ENCODE results near the gene CCDC138.

The CCDC138 gene

DNA sequence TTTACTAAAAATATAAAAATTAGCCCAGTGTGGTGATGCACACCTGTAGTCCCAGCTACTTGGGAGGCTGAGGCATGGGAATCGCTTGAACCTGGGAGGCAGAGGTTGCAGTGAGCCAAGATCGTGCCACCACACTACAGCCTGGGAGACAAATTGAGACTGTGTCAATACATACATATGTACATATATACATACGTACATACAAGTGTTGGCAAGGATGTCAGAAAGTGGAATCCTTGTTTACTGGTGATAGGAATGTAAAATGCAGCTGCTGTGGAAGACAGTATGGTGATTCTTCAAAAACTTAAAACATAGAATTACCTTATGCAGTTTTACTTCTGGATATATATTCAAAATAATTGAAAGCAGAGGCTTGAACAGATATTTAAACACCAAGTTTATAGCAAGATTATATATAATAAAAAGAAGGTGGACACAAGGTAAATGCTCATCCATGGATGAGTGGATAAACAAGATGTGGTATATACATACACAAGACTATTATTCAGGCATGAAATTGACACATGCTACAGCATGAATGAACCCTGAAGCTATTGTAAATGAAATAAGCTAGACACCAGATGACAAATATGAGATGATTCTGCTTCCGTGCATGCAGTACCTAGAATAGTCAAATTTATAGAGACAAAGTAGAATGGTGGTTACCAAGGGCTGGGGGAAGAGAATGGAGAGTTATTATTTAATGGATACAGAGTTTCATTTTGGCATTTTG lies 43.2 kb downstream of the CCDC138 start:
- DNase-seq (ENCODE audit: low read depth) = no peak

DNA sequence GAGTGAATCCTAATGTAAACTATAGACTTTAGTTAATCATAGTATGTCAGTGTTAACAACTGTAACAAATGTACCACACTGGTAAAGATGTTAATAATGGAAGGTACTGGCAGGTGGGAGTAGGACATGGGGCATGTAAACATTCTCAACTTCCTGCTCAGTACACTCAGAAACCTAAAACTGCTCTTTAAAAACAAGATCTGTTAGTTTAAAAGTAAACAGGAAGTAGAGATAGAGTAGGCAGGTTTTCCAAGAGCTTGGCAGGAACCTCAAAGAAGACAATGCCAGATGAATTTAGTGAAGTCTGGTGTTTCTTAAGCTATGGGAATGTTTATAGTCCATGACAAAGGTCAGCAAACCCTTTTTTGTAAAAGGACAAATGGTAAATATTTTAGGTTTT lies 46.6 kb downstream of the CCDC138 start:
- no peak for DNase-seq (ENCODE audit: low read depth)

- DNase-seq (ENCODE audit: low read depth) = no peak
These were observed 48.0 kb downstream of the CCDC138 start for GRCh38 chr2:108834620-108835019.

- no peak for DNase-seq (ENCODE audit: low read depth)
These were observed 48.5 kb downstream of the CCDC138 start for GRCh38 chr2:108835040-108835439.

DNA sequence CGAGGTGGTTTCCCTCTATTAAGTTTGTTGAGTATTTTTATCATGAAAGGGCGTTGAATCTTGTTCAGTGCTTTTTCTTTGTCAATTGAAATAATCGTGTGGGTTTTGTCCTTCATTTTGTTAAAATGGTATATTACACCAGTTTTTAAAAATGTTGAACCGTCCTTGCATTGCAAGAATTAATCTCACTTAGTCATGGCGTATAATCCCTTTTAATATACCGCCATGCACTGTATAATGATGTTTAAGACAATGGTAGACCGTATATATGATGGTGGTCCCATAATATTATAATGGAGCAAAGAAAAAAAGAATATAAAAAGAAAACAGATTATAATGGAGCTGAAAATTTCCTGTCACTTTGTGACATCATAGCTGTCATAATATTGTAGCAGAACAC lies 50.6 kb downstream of the CCDC138 start:
- no peak for DNase-seq (ENCODE audit: low read depth)

GRCh38 chr2:108841506-108841905 lies 54.9 kb downstream of the CCDC138 start:
- DNase-seq (ENCODE audit: low read depth) = no peak

GRCh38 chr2:108845923-108846322 lies 59.4 kb downstream of the CCDC138 start:
- DNase-seq (ENCODE audit: low read depth) = no peak

- DNase-seq (ENCODE audit: low read depth) = no peak
These were observed 60.4 kb downstream of the CCDC138 start for GRCh38 chr2:108847000-108847399.

DNA sequence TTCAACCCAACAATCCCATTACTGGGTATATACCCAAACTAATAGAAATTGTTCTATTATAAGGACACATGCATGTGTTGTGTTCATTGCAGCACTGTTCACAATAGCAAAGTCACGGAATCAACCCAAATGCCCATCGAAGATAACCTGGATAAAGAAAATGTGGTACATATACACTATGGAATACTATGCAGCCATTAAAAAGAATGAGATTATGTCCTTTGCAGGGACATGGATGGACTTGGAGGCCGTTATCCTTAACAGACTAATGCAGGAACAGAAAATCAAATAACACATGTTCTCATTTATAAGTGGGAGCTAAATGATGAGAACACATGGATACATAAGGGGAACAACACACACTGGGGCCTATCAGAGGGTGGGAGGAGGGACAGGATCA lies 65.8 kb downstream of the CCDC138 start:
- no peak for DNase-seq (ENCODE audit: low read depth)

DNA sequence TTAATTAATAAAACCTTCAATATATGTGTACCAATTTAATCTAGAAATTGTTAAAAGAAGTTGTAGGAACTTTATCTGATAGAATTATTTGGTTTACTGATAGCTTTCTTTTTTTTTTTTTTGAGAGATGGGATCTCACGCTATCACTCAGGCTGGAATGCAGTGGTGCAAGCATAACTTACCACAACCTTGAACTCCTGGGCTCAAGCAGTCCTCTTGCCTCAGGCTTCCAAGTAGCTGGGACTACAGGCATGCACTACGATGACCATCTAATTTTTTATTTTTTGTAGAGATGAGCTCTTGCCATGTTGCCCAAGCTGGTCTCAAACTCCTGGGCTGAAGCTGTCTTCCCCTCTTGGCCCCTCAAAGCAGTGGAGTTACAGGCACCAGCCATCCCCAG lies 66.8 kb downstream of the CCDC138 start:
- no peak for DNase-seq (ENCODE audit: low read depth)

- DNase-seq (ENCODE audit: low read depth) = no peak
These were observed 67.9 kb downstream of the CCDC138 start for GRCh38 chr2:108854484-108854883.

GRCh38 chr2:108855194-108855593 lies 68.6 kb downstream of the CCDC138 start:
- DNase-seq (ENCODE audit: low read depth) = no peak

DNA sequence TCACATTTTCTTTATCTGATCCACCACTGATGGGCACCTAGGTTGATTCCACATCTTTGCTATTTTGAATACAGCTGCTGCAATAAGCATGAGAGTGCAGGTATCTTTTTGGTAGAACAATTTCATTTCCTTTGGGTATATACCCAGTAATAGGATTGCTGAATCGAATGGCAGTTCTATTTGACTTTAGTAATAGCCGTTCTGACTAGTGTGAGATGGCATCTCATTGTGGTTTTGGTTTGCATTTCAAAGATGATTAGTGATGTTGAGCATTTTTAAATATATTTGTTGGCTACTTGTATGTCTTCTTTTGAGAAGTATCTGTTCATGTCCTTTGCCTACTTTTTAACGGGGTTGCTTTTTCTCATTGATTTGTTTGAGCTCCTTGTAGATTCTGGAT lies 72.3 kb downstream of the CCDC138 start:
- peak; percentile 33 for DNase-seq (ENCODE audit: low read depth)

DNA sequence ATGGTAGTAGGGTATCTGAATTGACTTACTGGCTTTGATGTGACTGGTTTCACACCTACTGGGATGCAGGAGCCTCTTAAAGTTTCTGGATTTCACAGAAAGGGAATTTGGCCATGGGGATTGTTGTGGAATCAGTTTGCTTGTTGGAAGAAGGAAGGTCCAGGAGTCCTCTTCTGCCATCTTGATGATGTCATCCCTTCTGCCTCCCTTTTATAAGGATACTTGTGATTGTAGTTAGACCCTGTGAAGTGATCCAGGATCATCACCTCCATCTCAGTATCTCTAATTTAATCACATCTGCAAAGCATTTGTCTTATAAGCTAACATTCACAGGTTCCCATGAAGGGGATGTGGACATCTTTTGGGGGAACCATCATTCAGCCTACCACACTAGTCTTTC lies 79.5 kb downstream of the CCDC138 start:
- no peak for DNase-seq (ENCODE audit: low read depth)

- DNase-seq (ENCODE audit: low read depth) = no peak
These were observed 82.3 kb downstream of the CCDC138 start for GRCh38 chr2:108868911-108869310.

GRCh38 chr2:108869542-108869941 lies 83.0 kb downstream of the CCDC138 start:
- no peak for DNase-seq (ENCODE audit: low read depth)

- no peak for DNase-seq (ENCODE audit: low read depth)
These were observed 83.6 kb downstream of the CCDC138 start for GRCh38 chr2:108870069-108870644.

- DNase-seq (ENCODE audit: low read depth) = no peak
These were observed 90.9 kb downstream of the CCDC138 start for GRCh38 chr2:108877506-108877905.

- DNase-seq (ENCODE audit: low read depth) = no peak
These were observed 91.7 kb downstream of the CCDC138 start for GRCh38 chr2:108878276-108878675.

DNA sequence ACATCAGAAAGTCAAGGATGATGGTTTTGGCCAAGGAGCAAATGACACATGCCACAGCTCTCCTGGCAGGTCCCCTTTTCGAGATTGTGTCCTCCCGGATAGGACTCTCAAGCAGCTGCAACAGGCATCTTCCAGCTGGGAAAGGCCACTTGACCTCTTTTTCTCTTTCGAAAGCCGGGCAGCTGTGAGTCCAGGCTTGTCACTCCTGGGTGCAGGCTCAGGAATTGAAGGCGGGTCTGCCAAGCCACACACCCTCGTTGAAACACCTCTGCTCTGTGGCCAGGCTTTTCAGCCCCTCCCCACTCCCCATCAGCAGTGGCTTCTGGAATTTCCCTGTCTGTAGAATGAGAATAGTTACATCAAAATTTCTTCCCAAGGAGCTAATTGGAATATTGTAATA lies 98.0 kb downstream of the CCDC138 start:
- DNase-seq (ENCODE audit: low read depth) = no peak

DNA sequence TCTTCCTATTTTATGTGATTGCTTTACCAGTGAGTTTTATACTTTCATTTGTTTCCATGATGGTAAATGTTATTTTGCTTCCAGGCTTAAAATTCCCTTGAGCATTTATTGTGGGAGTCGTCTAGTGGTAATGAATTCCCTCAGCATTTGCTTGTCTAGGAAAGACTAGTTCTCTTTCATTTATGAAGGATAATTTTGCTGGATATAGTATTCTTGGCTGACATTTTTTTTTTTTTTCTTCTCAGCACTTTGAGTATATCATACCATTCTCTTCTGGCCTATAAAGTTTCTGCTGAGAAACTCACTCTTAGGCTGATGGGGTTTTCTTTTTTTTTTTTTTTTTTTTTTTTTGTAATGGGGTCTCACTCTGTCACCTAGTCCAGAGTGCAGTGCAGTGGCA lies 103.3 kb downstream of the CCDC138 start:
- DNase-seq (ENCODE audit: low read depth) = no peak

DNA sequence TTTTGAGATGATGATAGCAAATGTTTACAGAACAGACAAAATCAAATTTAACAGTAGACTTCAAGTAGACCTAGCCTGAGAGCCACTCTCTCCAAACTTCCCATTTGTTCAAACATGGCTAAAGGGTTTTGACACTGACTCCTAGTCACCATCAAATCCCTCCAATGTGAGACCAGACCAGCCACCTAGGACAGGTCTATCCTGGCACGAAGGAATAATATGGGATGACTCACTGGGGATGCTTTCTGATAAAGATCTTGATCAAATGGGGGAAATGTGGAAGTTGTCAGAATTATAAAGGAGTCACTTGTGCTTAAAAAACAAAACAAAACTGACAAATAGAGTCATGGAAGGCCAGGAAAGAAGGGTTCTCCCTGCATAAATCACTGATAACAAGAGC lies 106.7 kb downstream of the CCDC138 start:
- DNase-seq (ENCODE audit: low read depth) = no peak

DNA sequence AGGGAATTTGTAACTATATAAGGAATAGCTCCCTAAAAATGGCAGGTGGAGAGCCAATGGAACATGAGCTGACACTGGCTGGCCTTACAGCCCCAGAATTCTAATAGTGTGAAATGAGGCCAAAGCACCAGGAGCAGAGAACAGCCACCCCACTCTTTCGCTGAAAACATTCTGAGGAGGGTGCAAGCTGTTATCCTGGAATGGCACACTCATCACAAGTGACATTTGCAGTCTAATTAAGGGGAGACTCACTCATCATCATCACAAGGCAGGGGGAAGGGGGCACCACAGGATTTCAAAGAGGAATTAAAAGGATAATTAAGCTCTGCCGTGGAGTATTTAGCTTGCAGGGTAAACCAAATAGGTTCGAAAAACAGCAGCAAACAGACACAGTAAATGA lies 108.2 kb downstream of the CCDC138 start:
- DNase-seq (ENCODE audit: low read depth) = no peak

GRCh38 chr2:108895188-108895587 lies 108.6 kb downstream of the CCDC138 start:
- DNase-seq (ENCODE audit: low read depth) = no peak

Data from HS-5 (cell line).